IMR-90 (cell line): ENCODE measurements around the gene TUSC1. TPM values are rescaled to one million over a fixed set of nuclear protein-coding genes. Genes with fewer than 3 reads are reported as not detected.

Experiments used
- ATAC-seq: fragments of 200-7000 bp; cut with Tn5 transposase; 2 replicates; pipeline ENCODE4 v1.9.1; 2020; ENCODE audit warnings: low read depth, mild to moderate bottlenecking, moderate library complexity
- BruUV-seq: library from RNA; stranded (reverse); fragments of 400-500 nt; replicated peaks from 2 replicates; lab custom pipeline; 2021; lab: Mats Ljungman, UMichigan
- CTCF ChIA-PET: fragments of 300-600 bp; formaldehyde crosslinking; extraction: SDS; loops from one replicate; lab custom pipeline; 2021; ENCODE audit warnings: antibody characterized with exemption; lab: Yijun Ruan, JAX
- POLR2A ChIA-PET: fragments of 300-600 bp; sonication (Branson Sonifier 250); formaldehyde crosslinking; loops from one replicate; lab custom pipeline; 2022; ENCODE audit warnings: antibody characterized with exemption; ENCODE audit not compliant: unreplicated experiment; lab: Charles Lee
- DNase-seq: peaks from one replicate; pipeline ENCODE4 v3.0.0; 2013
- H2AFZ ChIP-seq: replicated peaks from 2 replicates; pipeline ENCODE3; 2013; ENCODE audit warnings: low read length, mild to moderate bottlenecking; ENCODE audit not compliant: poor library complexity
- H2AK5ac ChIP-seq: 2 replicates; pipeline ENCODE4 v1.6.1; 2013; ENCODE audit warnings: low read depth, low read length, inconsistent platforms
- H2AK9ac ChIP-seq: replicated peaks from 2 replicates; pipeline ENCODE3; 2013; ENCODE audit warnings: mild to moderate bottlenecking, low read depth, low read length, moderate library complexity; ENCODE audit not compliant: poor library complexity
- H2BK120ac ChIP-seq: 2 replicates; pipeline ENCODE4 v1.6.1; 2013; ENCODE audit warnings: low read depth, low read length, inconsistent platforms
- H2BK15ac ChIP-seq: 3 replicates; pipeline ENCODE4 v1.6.1; 2013; ENCODE audit warnings: low read depth, low read length, inconsistent platforms
- H2BK20ac ChIP-seq: 2 replicates; pipeline ENCODE4 v1.6.1; 2013; ENCODE audit warnings: low read depth, mild to moderate bottlenecking, inconsistent platforms, low read length, moderate library complexity
- H2BK5ac ChIP-seq: 2 replicates; pipeline ENCODE4 v1.6.1; 2013; ENCODE audit warnings: mild to moderate bottlenecking, low read depth, low read length, inconsistent platforms; ENCODE audit not compliant: poor library complexity, severe bottlenecking
- H3K14ac ChIP-seq: replicated peaks from 2 replicates; pipeline ENCODE4 v1.6.1; 2013; ENCODE audit warnings: low read depth, low read length, inconsistent platforms
- H3K18ac ChIP-seq: 2 replicates; pipeline ENCODE4 v1.6.1; 2013; ENCODE audit warnings: low read depth, low read length, control low read depth
- H3K23ac ChIP-seq: 2 replicates; pipeline ENCODE4 v1.6.1; 2013; ENCODE audit warnings: low read depth, low read length, inconsistent platforms
- H3K27ac ChIP-seq: 2 replicates; pipeline ENCODE4 v1.5.1; 2013; ENCODE audit warnings: mild to moderate bottlenecking, control low read depth, low read length; ENCODE audit not compliant: insufficient read depth
- H3K27me3 ChIP-seq: 2 replicates; pipeline ENCODE4 v1.6.1; 2013; ENCODE audit warnings: low read length; ENCODE audit not compliant: control insufficient read depth, insufficient read depth
- H3K36me3 ChIP-seq: 2 replicates; pipeline ENCODE4 v1.6.1; 2013; ENCODE audit warnings: low read length, mixed read lengths; ENCODE audit not compliant: control insufficient read depth, insufficient read depth
- H3K4ac ChIP-seq: 2 replicates; pipeline ENCODE4 v1.6.1; 2013; ENCODE audit warnings: low read depth, low read length, inconsistent platforms
- H3K4me1 ChIP-seq: 2 replicates; pipeline ENCODE4 v1.6.1; 2013; ENCODE audit warnings: low read length, mixed read lengths; ENCODE audit not compliant: control insufficient read depth, insufficient read depth
- H3K4me2 ChIP-seq: 2 replicates; pipeline ENCODE4 v1.6.1; 2013; ENCODE audit warnings: low read depth, mild to moderate bottlenecking, control low read depth, low read length, moderate library complexity
- H3K4me3 ChIP-seq: 2 replicates; pipeline ENCODE4 v1.5.1; 2013; ENCODE audit warnings: low read depth, mild to moderate bottlenecking, control low read depth, low read length, moderate library complexity; ENCODE audit not compliant: insufficient read depth
- H3K56ac ChIP-seq: 2 replicates; pipeline ENCODE4 v1.6.1; 2013; ENCODE audit warnings: low read length, inconsistent platforms; ENCODE audit not compliant: insufficient read depth; ENCODE audit errors: extremely low read depth
- H3K79me1 ChIP-seq, 2 experiments: 2 replicates each; pipeline ENCODE4 v1.6.1; 2013; ENCODE audit warnings: low read length in 2 of 2, inconsistent platforms in 1 of 2, low read depth in 1 of 2
- H3K9ac ChIP-seq: 2 replicates; pipeline ENCODE4 v1.6.1; 2013; ENCODE audit warnings: low read depth, low read length, control low read depth
- H3K9me1 ChIP-seq: 2 replicates; pipeline ENCODE4 v1.6.1; 2013; ENCODE audit warnings: low read length, inconsistent platforms; ENCODE audit not compliant: insufficient read depth
- H3K9me3 ChIP-seq: 2 replicates; pipeline ENCODE4 v1.6.1; 2013; ENCODE audit warnings: low read length; ENCODE audit not compliant: control insufficient read depth, insufficient read depth
- H4K20me1 ChIP-seq: 2 replicates; pipeline ENCODE4 v1.6.1; 2013; ENCODE audit warnings: low read length, inconsistent platforms; ENCODE audit not compliant: insufficient read depth
- H4K5ac ChIP-seq: 2 replicates; pipeline ENCODE4 v1.6.1; 2013; ENCODE audit warnings: mild to moderate bottlenecking, low read depth, low read length, control low read depth
- H4K8ac ChIP-seq, 2 experiments: 2 replicates each; pipeline ENCODE4 v1.6.1; 2013; ENCODE audit warnings: low read depth in 2 of 2, low read length in 2 of 2, control low read depth in 1 of 2, inconsistent platforms in 1 of 2
- H4K91ac ChIP-seq: 2 replicates; pipeline ENCODE4 v1.6.1; 2013; ENCODE audit warnings: low read depth, low read length, inconsistent platforms; ENCODE audit not compliant: insufficient read depth
- BHLHE40 ChIP-seq: fragments of 150-350 bp; IDR thresholded peaks from 2 replicates; pipeline ENCODE4 v1.6.1; 2016; ENCODE audit warnings: mild to moderate bottlenecking, low read depth, low read length
- CEBPB ChIP-seq: IDR thresholded peaks from 2 replicates; pipeline ENCODE4 v1.6.1; 2012; ENCODE audit warnings: low read depth, low read length, improper control_type of control experiment
- CHD1 ChIP-seq: IDR thresholded peaks from 2 replicates; pipeline ENCODE4 v1.6.1; 2012; ENCODE audit warnings: low read depth, low read length, improper control_type of control experiment
- CTCF ChIP-seq: conservative IDR thresholded peaks from 2 replicates; pipeline ENCODE4 v1.5.1; 2012; ENCODE audit warnings: mild to moderate bottlenecking, low read depth, low read length, improper control_type of control experiment
- FOS ChIP-seq: fragments of 150-350 bp; IDR thresholded peaks from 2 replicates; pipeline ENCODE4 v1.6.1; 2016; ENCODE audit warnings: low read depth, low read length
- MAFK ChIP-seq: IDR thresholded peaks from 2 replicates; pipeline ENCODE4 v1.6.1; 2012; ENCODE audit warnings: low read depth, low read length, improper control_type of control experiment
- MAZ ChIP-seq: IDR thresholded peaks from 2 replicates; pipeline ENCODE4 v1.6.1; 2012; ENCODE audit warnings: low read depth, mild to moderate bottlenecking, low read length, improper control_type of control experiment, moderate library complexity, borderline replicate concordance
- MXI1 ChIP-seq: IDR thresholded peaks from 2 replicates; pipeline ENCODE4 v1.6.1; 2012; ENCODE audit warnings: low read depth, mild to moderate bottlenecking, low read length, moderate library complexity, borderline replicate concordance
- NFE2L2 ChIP-seq: fragments of 150-350 bp; IDR thresholded peaks from 2 replicates; pipeline ENCODE4 v1.6.1; 2016; ENCODE audit warnings: low read depth, mild to moderate bottlenecking, low read length
- POLR2A ChIP-seq: IDR thresholded peaks from 2 replicates; pipeline ENCODE4 v1.6.1; 2012; ENCODE audit warnings: mild to moderate bottlenecking, low read depth, low read length
- RAD21 ChIP-seq: IDR thresholded peaks from 2 replicates; pipeline ENCODE4 v1.6.1; 2012; ENCODE audit warnings: low read length, improper control_type of control experiment
- RCOR1 ChIP-seq: IDR thresholded peaks from 2 replicates; pipeline ENCODE4 v1.6.1; 2012; ENCODE audit warnings: mild to moderate bottlenecking, low read length, improper control_type of control experiment; ENCODE audit not compliant: insufficient replicate concordance
- RFX5 ChIP-seq: IDR thresholded peaks from 2 replicates; pipeline ENCODE4 v1.8.0; 2012; ENCODE audit warnings: low read depth, mild to moderate bottlenecking, low read length, moderate library complexity
- SMC3 ChIP-seq: fragments of 150-350 bp; IDR thresholded peaks from 2 replicates; pipeline ENCODE4 v1.6.1; 2016; ENCODE audit warnings: low read depth, mild to moderate bottlenecking, antibody characterized with exemption, low read length, moderate library complexity
- WGBS, 2 experiments: methylation state at CpG; one replicate each; pipeline versions ENCODE4 v1.1.5 to v1.1.7; 2013; ENCODE audit warnings: missing lambda C conversion rate in 2 of 2; ENCODE audit not compliant: insufficient read length in 1 of 2; ENCODE audit errors: extremely low coverage in 2 of 2; 5-methylcytosine and 5-hydroxymethylcytosine counted together
- dilution Hi-C: fragments of 300-500 bp; cut with HindIII; formaldehyde crosslinking; loops from one replicate; pipeline ENCODE4 v1.14.3; 2018; ENCODE audit warnings: low sequenced_read_pairs; ENCODE audit not compliant: unreplicated experiment
- in situ Hi-C: fragments of 300-500 bp; cut with MboI; formaldehyde crosslinking; loops from 3 replicates; pipeline ENCODE4 v1.14.3; 2019; ENCODE audit warnings: low sequenced_read_pairs, inconsistent platforms, mixed read lengths
- intact Hi-C: fragments of 100-400 bp; cut with micrococcal nuclease; formaldehyde crosslinking; loops from 2 replicates; pipeline ENCODE4 v1.10.0; 2022
- polyA plus RNA-seq, 3 experiments: library from polyadenylated mRNA; depleted of rRNA; stranded (reverse); fragments of >200 nt; gene quantifications; 2 replicates each; pipeline ENCODE4 v1.2.3, GENCODE V29; 2012; ENCODE audit warnings: low replicate concordance in 1 of 3
- total RNA-seq: library from RNA; depleted of rRNA; stranded (reverse); fragments of >200 nt; gene quantifications from 2 replicates; pipeline ENCODE4 v1.2.3, GENCODE V29; 2012
- TF ChIP-seq, protein P1 (sequence below): fragments of 150-350 bp; IDR thresholded peaks from 2 replicates; pipeline ENCODE4 v1.6.1; 2016; ENCODE audit warnings: low read depth, mild to moderate bottlenecking, low read length, moderate library complexity, borderline replicate concordance
- TF ChIP-seq, protein P2 (sequence below): fragments of 150-350 bp; IDR thresholded peaks from 2 replicates; pipeline ENCODE4 v1.6.1; 2017; ENCODE audit warnings: mild to moderate bottlenecking, antibody characterized with exemption, low read length, low read depth

TUSC1 gene
- total and polyA plus RNA-seq, 2 of the 4 experiments (the other 2 are of a cell fraction) = 2.0 to 4.4 TPM

- in situ Hi-C loops (no loop called here), dilution Hi-C loops (no loop called here), intact Hi-C loops (no loop called here)
- no peaks in the 10 kb centered on the region for H3K36me3 ChIP-seq
- H3K9me3 ChIP-seq = no peaks in the 10 kb centered on the region
- no peak overlapping the region for H2AFZ ChIP-seq
- H3K4me2 ChIP-seq = no peak overlapping the region
- no peak overlapping the region for H4K5ac ChIP-seq
- no peak overlapping the region for H3K14ac ChIP-seq
- WGBS, 2 experiments = no CpG with 5 or more reads among the region's 2 CpGs
- H3K4me3 ChIP-seq = no peak overlapping the region
- TF ChIP-seq BHLHE40 = no peak
- no peak for TF ChIP-seq RFX5
- no peak for TF ChIP-seq MAZ
- no peak for TF ChIP-seq NFE2L2
- no peak for TF ChIP-seq CEBPB
- TF ChIP-seq MAFK = no peak
- TF ChIP-seq RAD21 = no peak
- TF ChIP-seq, protein P1, sequence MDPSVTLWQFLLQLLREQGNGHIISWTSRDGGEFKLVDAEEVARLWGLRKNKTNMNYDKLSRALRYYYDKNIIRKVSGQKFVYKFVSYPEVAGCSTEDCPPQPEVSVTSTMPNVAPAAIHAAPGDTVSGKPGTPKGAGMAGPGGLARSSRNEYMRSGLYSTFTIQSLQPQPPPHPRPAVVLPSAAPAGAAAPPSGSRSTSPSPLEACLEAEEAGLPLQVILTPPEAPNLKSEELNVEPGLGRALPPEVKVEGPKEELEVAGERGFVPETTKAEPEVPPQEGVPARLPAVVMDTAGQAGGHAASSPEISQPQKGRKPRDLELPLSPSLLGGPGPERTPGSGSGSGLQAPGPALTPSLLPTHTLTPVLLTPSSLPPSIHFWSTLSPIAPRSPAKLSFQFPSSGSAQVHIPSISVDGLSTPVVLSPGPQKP = no peak
- TF ChIP-seq MXI1 = no peak
- TF ChIP-seq CTCF = no peak
- no peak for TF ChIP-seq CHD1
- TF ChIP-seq RCOR1 = no peak
- no peak for TF ChIP-seq POLR2A
- TF ChIP-seq FOS = no peak
- TF ChIP-seq, protein P2, sequence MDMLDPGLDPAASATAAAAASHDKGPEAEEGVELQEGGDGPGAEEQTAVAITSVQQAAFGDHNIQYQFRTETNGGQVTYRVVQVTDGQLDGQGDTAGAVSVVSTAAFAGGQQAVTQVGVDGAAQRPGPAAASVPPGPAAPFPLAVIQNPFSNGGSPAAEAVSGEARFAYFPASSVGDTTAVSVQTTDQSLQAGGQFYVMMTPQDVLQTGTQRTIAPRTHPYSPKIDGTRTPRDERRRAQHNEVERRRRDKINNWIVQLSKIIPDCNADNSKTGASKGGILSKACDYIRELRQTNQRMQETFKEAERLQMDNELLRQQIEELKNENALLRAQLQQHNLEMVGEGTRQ = no peak
- TF ChIP-seq SMC3 = no peak
- no peak overlapping the region for H2BK120ac ChIP-seq
- ChIA-PET CTCF (no interaction called here), POLR2A (no interaction called here)
- H3K27me3 ChIP-seq = no peaks in the 10 kb centered on the region
- H3K9ac ChIP-seq = no peak overlapping the region
- no peak overlapping the region for H2BK20ac ChIP-seq
- no peak overlapping the region for H3K27ac ChIP-seq
- H3K56ac ChIP-seq = no peak overlapping the region
- no peak for DNase-seq
- H3K18ac ChIP-seq = no peak overlapping the region
- no peak overlapping the region for H3K23ac ChIP-seq
- no peak for ATAC-seq
- no peak overlapping the region for H4K8ac ChIP-seq
- no peaks in the 10 kb centered on the region for H3K79me1 ChIP-seq
- H2BK15ac ChIP-seq = no peak overlapping the region
- no peak overlapping the region for H2BK5ac ChIP-seq
- no peak overlapping the region for H3K4ac ChIP-seq
- no peak overlapping the region for H4K91ac ChIP-seq
- H2AK5ac ChIP-seq = no peak overlapping the region
- no TSS peak for BruUV-seq
- H3K4me1 ChIP-seq = no peaks in the 10 kb centered on the region
- H3K9me1 ChIP-seq = no peaks in the 10 kb centered on the region
- no peak overlapping the region for H2AK9ac ChIP-seq
- no peaks in the 10 kb centered on the region for H4K20me1 ChIP-seq
Measured at GRCh38 chr9:25636026-25636425, 42.2 kb downstream of the TUSC1 start.
